ENCODE results near the gene TOP3A. TPM values are rescaled to one million over a fixed set of nuclear protein-coding genes. Genes with fewer than 3 reads are reported as not detected.

TOP3A gene
- total RNA-seq, 2 experiments from 2014 or later: 52.4 to 53.0 TPM

DNA sequence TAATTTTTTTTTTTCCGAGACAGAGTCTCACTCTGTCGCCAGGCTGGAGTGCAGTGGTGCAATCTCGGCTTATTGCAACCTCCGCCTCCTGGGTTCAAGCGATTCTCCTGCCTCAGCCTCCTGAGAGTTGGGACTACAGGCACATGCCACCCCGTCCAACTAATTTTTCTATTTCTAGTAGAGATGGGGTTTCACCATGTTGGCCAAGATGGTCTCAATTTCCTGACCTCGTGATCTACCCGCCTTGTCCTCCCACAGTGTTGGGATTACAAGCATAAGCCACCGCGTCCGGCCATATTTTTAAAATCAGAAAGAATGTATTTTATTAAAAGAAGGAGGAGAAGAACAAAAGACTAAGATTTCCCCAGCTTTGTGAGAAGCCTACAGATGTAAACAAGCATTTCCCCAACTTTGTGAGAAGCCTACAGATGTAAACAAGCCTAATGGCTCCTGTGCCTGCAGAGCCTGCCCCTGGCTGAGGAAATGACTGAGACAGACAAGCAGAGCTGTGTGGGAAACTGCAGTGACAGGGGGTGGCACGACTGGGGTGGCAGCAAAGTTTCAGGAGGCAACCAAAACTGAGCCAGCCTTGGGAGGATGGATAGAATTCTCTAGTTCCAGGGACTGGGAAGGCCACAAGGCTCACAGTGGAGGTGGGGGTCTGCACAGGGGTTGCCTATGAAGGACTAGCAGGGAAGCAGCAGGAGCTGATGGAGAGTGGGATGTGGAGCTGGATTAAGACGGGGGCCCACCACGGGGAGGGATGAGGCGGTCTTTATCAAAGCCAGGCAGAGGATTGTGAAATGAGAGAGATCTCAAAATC is 22.9 kb downstream of the TOP3A start:
- no peak overlapping the region for H3K4me3 Mint-ChIP-seq
- DNase-seq: no peak
- intact Hi-C loops (cut with micrococcal nuclease): no loop called here
- CTCF ChIA-PET: no interaction called here
- POLR2A ChIA-PET: interaction anchor here (1.0 kb wide), 1 partner anchor 17 kb away, joined by 3 read pairs; no protein-coding TSS in a partner anchor
- H3K27ac Mint-ChIP-seq: no peak overlapping the region
- no peaks in the 10 kb centered on the region for H3K4me1 Mint-ChIP-seq (ENCODE audit: low read depth)
- H3K27me3 Mint-ChIP-seq: no peaks in the 10 kb centered on the region
- H3K9me3 Mint-ChIP-seq: no peaks in the 10 kb centered on the region
- peaks cover 32% of the 10 kb centered on the region for H3K36me3 Mint-ChIP-seq

DNA sequence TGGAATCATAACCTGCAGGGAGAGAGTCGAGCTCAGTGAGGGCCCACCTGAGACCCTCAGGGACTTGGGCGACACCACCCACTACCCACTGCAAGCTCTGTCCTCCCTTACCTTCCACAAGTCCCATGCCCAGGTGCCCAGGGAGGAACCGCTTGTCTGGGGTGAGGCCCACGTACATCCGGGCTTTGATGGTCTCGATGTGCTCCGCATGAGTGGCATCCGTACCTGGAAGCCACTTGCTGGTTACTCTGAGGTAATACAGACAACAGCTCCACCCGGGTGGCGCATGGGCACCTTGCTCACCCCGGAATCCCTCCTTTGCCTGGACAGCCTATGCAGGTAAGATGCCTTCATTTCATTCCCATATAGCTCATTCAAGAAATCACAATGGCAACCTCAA is 29.5 kb downstream of the TOP3A start:
- DNase-seq: no peak
- Mint-ChIP-seq H3K9me3 (no peaks in the 10 kb centered on the region), H3K27me3 (no peaks in the 10 kb centered on the region), H3K36me3 (peaks cover 47% of the 10 kb centered on the region), H3K4me3 (no peak overlapping the region), H3K27ac (no peak overlapping the region), H3K4me1 (ENCODE audit: low read depth) (no peaks in the 10 kb centered on the region)
- ChIA-PET CTCF (interaction anchor here (0.6 to 1.0 kb wide), 2 partner anchors 37 to 68 kb away, joined by 3 read pairs; no protein-coding TSS in a partner anchor), POLR2A (interaction anchor here (0.6 to 0.7 kb wide), 2 partner anchors 8 to 11 kb away, joined by 3 read pairs; no protein-coding TSS in a partner anchor)
- intact Hi-C loops (cut with micrococcal nuclease): no loop called here

DNA sequence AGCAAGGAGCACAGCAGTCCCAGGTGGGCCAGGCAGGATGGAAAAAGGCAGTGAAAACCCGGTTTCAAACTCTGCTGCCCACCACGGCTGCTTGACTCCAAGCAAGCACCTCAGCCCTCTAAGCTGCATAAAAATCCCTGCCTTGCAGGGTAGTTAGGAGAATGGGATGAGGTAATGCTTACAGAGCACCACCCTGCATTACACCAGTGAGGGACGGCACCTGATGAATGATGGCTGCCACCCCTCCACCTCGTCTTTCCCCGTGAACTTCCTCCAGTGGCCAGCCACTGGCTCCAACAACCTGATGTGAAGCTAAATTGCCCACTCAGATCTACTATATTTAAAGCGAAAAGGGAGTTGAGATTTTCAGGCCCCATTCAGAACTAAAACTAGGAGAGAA is 33.0 kb downstream of the TOP3A start:
- POLR2A ChIA-PET: no interaction called here
- H3K27me3 Mint-ChIP-seq: no peaks in the 10 kb centered on the region
- H3K4me1 Mint-ChIP-seq (ENCODE audit: low read depth): no peaks in the 10 kb centered on the region
- intact Hi-C loops (cut with micrococcal nuclease): no loop called here
- H3K36me3 Mint-ChIP-seq: peaks cover 47% of the 10 kb centered on the region
- no peak for DNase-seq
- CTCF ChIA-PET: no interaction called here
- H3K4me3 Mint-ChIP-seq: no peak overlapping the region
- H3K27ac Mint-ChIP-seq: no peak overlapping the region
- H3K9me3 Mint-ChIP-seq: no peaks in the 10 kb centered on the region

DNA sequence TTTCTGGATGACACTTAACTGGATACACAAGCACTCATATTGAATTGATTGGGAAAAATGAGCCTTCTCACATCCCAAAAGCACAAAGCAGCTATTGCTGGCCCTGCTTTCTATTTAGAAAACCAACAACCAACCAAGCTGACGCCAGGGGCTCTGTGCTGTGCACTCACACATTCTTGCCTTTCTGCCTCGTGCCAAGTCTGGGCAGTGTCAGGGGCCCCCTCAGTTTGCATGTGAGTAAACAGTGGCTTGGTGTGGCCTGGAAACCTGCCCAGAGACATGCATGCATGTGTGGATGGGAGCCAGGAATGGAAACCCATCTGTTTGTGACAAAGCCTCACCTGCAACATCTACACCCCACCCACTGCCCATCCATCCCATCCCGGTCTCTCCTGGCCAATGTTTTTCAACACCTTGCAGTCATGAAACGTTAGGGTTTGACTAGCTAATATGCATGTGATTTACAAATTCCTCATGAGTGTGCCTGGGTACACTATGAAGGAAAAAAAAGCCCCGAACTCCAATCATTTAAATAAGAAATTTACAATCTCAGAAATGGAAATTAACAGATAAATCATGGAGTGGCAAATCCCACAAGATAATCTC is 33.9 kb downstream of the TOP3A start:
- ChIA-PET POLR2A (no interaction called here), CTCF (no interaction called here)
- DNase-seq: no peak
- Mint-ChIP-seq H3K4me3 (no peak overlapping the region), H3K36me3 (peaks cover 49% of the 10 kb centered on the region), H3K4me1 (ENCODE audit: low read depth) (no peaks in the 10 kb centered on the region), H3K27ac (no peak overlapping the region), H3K27me3 (no peaks in the 10 kb centered on the region), H3K9me3 (no peaks in the 10 kb centered on the region)
- intact Hi-C loops (cut with micrococcal nuclease): no loop called here

DNA sequence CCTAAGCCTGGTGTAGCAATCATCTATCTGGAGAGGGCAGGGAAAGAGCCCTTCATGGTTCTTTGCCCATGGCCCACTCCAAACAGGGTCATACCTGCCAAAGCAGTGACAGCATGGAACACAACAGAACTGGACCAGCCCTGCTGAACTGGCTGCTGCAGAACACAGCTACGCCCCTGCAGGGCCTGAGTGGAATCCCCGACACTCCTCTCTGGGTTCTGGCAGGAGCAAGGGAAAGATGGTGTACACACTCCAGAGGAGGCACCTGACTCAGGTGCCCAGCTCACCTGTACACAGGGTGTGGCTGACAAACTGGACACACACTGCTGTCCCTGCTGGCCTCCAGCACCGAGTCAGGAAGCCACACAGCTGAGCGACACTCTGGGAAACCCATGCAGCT is 34.5 kb downstream of the TOP3A start:
- no peaks in the 10 kb centered on the region for H3K4me1 Mint-ChIP-seq (ENCODE audit: low read depth)
- H3K36me3 Mint-ChIP-seq: peaks cover 45% of the 10 kb centered on the region
- H3K9me3 Mint-ChIP-seq: no peaks in the 10 kb centered on the region
- no peaks in the 10 kb centered on the region for H3K27me3 Mint-ChIP-seq
- DNase-seq: no peak
- H3K4me3 Mint-ChIP-seq: no peak overlapping the region
- ChIA-PET CTCF (no interaction called here), POLR2A (no interaction called here)
- intact Hi-C loops (cut with micrococcal nuclease): no loop called here
- H3K27ac Mint-ChIP-seq: no peak overlapping the region

DNA sequence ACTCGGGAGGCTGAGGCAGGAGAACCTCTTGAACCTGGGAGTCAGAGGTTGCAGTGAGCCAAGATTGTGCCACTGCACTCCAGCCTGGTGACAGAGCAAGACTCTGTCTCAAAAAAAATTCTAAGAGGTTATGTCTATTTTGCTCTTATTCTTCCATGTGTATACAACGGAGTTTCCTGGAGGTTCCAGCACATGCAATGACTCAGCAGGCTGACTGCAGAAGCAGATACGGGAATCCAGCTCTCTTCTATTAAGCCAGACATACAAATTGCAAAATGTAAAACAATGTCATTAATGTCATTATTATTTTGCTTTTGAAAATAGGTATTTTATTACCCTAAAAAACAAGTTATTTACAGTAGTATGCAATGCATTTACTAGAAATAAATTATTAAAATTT is 35.9 kb downstream of the TOP3A start:
- Mint-ChIP-seq H3K27ac (no peak overlapping the region), H3K9me3 (no peaks in the 10 kb centered on the region), H3K36me3 (peaks cover 38% of the 10 kb centered on the region), H3K4me1 (ENCODE audit: low read depth) (no peaks in the 10 kb centered on the region), H3K27me3 (no peaks in the 10 kb centered on the region), H3K4me3 (no peak overlapping the region)
- intact Hi-C loops (cut with micrococcal nuclease): no loop called here
- POLR2A ChIA-PET: no interaction called here
- CTCF ChIA-PET: no interaction called here
- no peak for DNase-seq

DNA sequence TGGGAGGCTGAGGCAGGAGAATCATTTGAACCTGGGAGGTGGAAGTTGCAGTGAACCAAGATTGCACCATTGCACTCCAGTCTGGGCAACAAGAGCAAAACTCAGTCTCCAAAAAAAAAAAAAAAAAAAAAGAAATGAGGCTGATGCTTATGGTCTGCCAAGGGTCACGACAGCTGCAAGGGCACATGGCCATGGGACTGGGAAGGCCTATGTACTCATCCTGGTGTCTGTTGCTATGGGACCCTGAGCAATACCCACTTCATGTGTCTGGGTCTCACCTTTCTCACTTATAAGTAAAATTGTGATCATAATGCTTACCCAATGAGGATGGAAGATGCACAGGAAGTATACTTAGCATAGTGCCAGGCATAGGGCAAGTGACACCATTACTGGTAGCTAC is 37.7 kb downstream of the TOP3A start:
- POLR2A ChIA-PET: no interaction called here
- Mint-ChIP-seq H3K4me3 (no peak overlapping the region), H3K9me3 (no peaks in the 10 kb centered on the region), H3K27ac (no peak overlapping the region), H3K36me3 (peaks cover 24% of the 10 kb centered on the region), H3K27me3 (no peaks in the 10 kb centered on the region), H3K4me1 (ENCODE audit: low read depth) (no peaks in the 10 kb centered on the region)
- intact Hi-C loops (cut with micrococcal nuclease): no loop called here
- DNase-seq: no peak
- CTCF ChIA-PET: no interaction called here

DNA sequence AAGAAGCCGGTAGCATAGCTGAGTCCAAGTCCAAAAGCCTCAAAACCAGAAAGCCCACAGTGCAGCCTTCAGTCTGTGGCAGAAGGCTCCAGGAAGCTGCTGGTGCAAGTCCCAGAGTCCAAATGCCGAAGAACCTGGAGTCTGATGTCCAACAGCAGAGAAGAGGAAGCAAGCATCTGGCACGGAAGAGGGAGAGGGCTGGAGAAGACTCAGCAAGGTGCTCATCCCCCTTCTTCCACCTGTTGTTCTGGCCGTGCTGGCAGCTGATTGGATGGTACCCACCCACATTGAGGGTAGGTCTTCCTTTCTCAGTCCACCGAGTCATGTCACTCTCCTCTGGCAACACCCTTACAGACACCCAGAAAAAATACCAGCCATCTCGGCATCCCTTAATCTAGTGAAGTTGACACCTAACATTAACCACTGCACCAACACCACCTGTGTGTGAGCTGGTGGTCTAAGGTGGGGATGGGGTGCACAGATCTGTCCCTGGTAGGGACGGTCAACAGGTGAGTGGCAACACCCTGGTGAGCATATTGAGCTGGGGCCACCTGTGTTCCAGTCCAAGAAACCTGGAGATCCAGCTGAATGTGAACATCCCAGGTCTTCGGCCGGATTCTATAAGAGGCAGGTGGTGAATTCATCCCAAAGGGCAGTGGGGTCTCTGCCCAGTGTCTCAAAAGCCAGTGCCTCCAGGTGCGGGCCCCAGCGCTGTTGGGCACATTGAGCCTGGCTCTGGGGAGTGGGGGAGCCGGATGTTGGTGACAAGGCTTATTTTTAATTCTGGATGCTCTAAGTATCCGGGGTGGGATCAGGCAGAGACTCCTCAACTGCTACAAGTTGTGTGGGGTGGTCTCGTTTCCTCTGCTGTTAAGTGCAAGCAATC is 44.5 kb downstream of the TOP3A start:
- Mint-ChIP-seq H3K4me3 (no peak overlapping the region), H3K27me3 (no peaks in the 10 kb centered on the region), H3K9me3 (no peaks in the 10 kb centered on the region), H3K4me1 (ENCODE audit: low read depth) (peaks cover 4% of the 10 kb centered on the region), H3K27ac (no peak overlapping the region), H3K36me3 (peaks cover 1% of the 10 kb centered on the region)
- POLR2A ChIA-PET: interaction anchor here (0.8 kb wide), 1 partner anchor 25 kb away, joined by 4 read pairs; no protein-coding TSS in a partner anchor
- DNase-seq: no peak
- intact Hi-C loops (cut with micrococcal nuclease): no loop called here
- CTCF ChIA-PET: no interaction called here

DNA sequence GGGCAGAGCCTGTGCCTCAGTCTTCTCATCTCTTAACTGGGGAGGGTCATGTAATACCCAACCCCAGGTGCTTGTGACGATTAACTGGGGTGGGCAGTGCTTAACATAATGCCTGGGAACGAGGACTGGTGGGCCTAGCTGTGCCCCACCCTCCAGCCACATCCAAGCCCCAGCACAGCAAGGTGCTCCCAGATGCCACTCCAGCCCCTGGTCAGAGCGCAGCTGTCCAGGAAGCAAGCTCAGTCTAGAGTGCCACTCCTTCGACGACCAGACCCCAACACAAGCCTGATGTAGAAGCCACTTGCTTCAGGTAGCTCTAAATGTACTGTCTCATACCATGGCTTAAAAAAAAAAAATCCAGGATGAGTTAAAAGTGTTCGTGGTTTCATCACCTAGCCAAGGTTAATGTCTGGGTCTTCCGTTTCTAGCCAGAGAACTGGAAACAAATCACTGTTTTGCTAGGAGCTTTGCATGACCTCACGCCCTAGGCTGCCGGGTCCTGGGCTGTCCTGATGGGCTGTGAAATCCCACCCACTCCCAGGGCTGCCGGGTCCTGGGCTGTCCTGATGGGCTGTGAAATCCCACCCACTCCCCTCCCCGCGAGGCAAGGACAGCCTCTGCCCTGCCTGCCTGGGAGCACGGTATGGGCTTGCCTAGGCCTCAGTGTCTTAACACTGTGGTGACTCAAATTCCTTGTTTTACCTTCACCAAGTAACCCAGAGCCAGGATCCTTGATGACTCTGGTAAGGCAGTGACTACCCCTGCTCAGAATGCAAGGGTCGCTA is 46.7 kb downstream of the TOP3A start:
- intact Hi-C loops (cut with micrococcal nuclease): no loop called here
- Mint-ChIP-seq H3K36me3 (peaks cover 2% of the 10 kb centered on the region), H3K9me3 (no peaks in the 10 kb centered on the region), H3K27me3 (no peaks in the 10 kb centered on the region), H3K4me1 (ENCODE audit: low read depth) (peaks cover 4% of the 10 kb centered on the region), H3K4me3 (no peak overlapping the region), H3K27ac (no peak overlapping the region)
- ChIA-PET POLR2A (interaction anchor here (0.6 to 0.7 kb wide), 2 partner anchors 12 to 116 kb away, joined by 4 to 5 read pairs; no protein-coding TSS in a partner anchor), CTCF (interaction anchor here (0.6 to 0.7 kb wide), 3 partner anchors 49 to 103 kb away, joined by 3 to 4 read pairs (median 4); no protein-coding TSS in a partner anchor)
- no peak for DNase-seq

DNA sequence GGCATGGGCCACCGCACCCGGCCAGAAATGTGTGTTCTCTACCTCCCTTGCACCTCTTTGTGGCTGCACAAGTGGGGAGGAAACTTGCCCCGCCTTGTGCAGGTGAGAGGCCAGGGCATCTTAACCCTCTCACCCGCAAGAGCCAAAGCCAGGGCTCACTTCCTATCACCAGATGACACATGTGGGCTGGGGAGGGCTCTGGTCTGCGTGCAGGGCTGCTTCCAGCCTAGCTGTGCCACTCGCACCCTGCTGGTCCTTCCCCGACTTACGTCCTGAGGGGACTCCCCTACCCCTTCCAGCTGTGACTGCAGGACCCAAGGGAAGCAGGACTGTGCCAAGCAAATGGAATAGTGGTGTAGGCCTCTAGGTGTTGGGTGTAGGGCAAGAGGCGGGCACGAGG is 47.4 kb downstream of the TOP3A start:
- intact Hi-C loops (cut with micrococcal nuclease): no loop called here
- ChIA-PET CTCF (no interaction called here), POLR2A (no interaction called here)
- peaks cover 6% of the 10 kb centered on the region for H3K4me1 Mint-ChIP-seq (ENCODE audit: low read depth)
- no peaks in the 10 kb centered on the region for H3K27me3 Mint-ChIP-seq
- H3K27ac Mint-ChIP-seq: no peak overlapping the region
- H3K4me3 Mint-ChIP-seq: no peak overlapping the region
- DNase-seq: no peak
- peaks cover 2% of the 10 kb centered on the region for H3K36me3 Mint-ChIP-seq
- H3K9me3 Mint-ChIP-seq: no peaks in the 10 kb centered on the region

DNA sequence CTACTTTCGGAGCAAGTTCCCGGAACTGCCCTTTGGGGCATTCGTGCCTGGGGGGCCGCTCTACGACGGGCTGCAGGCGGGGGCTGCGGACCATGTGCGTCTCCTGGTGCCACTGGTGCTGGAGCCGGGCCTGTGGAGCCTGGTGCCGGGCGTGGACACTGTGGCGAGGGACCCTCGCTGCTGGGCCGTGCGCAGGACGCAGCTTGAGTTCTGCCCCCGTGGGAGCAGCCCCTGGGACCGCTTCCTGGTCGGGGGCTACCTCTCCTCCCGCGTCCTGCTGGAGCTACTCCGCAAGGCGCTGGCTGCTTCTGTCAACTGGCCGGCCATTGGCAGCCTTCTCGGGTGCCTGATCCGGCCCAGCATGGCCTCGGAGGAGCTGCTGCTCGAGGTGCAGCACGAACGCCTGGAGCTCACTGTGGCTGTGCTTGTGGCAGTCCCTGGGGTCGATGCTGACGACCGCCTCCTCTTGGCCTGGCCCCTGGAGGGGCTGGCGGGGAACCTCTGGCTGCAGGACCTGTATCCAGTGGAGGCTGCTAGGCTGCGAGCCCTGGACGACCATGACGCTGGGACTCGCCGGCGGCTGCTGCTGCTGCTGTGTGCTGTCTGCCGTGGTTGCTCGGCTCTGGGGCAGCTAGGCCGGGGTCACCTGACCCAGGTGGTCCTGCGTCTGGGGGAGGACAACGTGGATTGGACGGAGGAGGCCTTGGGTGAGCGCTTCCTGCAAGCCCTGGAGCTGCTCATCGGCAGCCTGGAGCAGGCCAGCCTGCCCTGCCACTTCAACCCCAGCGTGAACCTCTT is 50.7 kb downstream of the TOP3A start:
- POLR2A ChIA-PET: no interaction called here
- CTCF ChIA-PET: interaction anchor here (1.4 to 2.1 kb wide), 2 partner anchors 16 to 56 kb away, joined by 4 to 8 read pairs; no protein-coding TSS in a partner anchor
- Mint-ChIP-seq H3K4me1 (ENCODE audit: low read depth) (peaks cover 28% of the 10 kb centered on the region), H3K4me3 (no peak overlapping the region), H3K27ac (no peak overlapping the region), H3K9me3 (no peaks in the 10 kb centered on the region), H3K27me3 (no peaks in the 10 kb centered on the region), H3K36me3 (peaks cover 1% of the 10 kb centered on the region)
- intact Hi-C loops (cut with micrococcal nuclease): no loop called here
- DNase-seq: no peak

Data from activated CD4-positive, alpha-beta memory T cell treated with anti-CD3 and anti-CD28 coated beads for 36 hours (primary cell).